Measurements from ENCODE around the gene RFNG.

Gene RFNG

GRCh38 chr17:82077617-82078358, 26.2 kb upstream of the RFNG start:
- no peak for DNase-seq

GRCh38 chr17:82076785-82077591, 25.4 kb upstream of the RFNG start:
- no peak for DNase-seq

GRCh38 chr17:82076018-82076784, 24.6 kb upstream of the RFNG start:
- no peak for DNase-seq

- DNase-seq = no peak
Measured at GRCh38 chr17:82073446-82073845, 21.8 kb upstream of the RFNG start.

GRCh38 chr17:82072827-82073226, 21.2 kb upstream of the RFNG start:
- no peak for DNase-seq

- DNase-seq = no peak
Measured at GRCh38 chr17:82070611-82071010, 19.0 kb upstream of the RFNG start.

GRCh38 chr17:82065638-82066303, 14.2 kb upstream of the RFNG start, which contains the start of gene DUS1L:
Gene DUS1L (minus strand): TSS chr17:82065804. CDS start chr17:82065059, 745 bp downstream.
- peak; percentile 43 for DNase-seq

GRCh38 chr17:82065193-82065637, 13.6 kb upstream of the RFNG start:
- DNase-seq = peak; percentile 34

GRCh38 chr17:82064433-82065192, 13.0 kb upstream of the RFNG start:
- DNase-seq = no peak

- no peak for DNase-seq
Measured at GRCh38 chr17:82063424-82064415, 12.1 kb upstream of the RFNG start.

- DNase-seq = no peak
Measured at GRCh38 chr17:82062984-82063368, 11.4 kb upstream of the RFNG start.

- DNase-seq = no peak
Measured at GRCh38 chr17:82062076-82062983, 10.7 kb upstream of the RFNG start.

GRCh38 chr17:82061047-82061925, 9.7 kb upstream of the RFNG start:
- DNase-seq = no peak

- no peak for DNase-seq
Measured at GRCh38 chr17:82060614-82061013, 9.0 kb upstream of the RFNG start.

GRCh38 chr17:82060001-82060380, 8.4 kb upstream of the RFNG start:
- DNase-seq = no peak

GRCh38 chr17:82059272-82060000, 7.8 kb upstream of the RFNG start:
- no peak for DNase-seq

- no peak for DNase-seq
Measured at GRCh38 chr17:82058855-82059249, 7.2 kb upstream of the RFNG start.
